Limb (tissue), 2 donors: Measurements from ENCODE around the gene TSPAN12.

Experiments used
- DNase-seq, 2 donors: peaks; one replicate each; pipeline ENCODE4 v3.0.0-alpha.2; 2016; ENCODE audit errors: extremely low spot score in 2 of 2

Gene TSPAN12

GRCh38 chr7:120760050-120760449 is 97.9 kb downstream of the TSPAN12 start:
- no peak for DNase-seq

- DNase-seq = no peak
Measured at GRCh38 chr7:120743128-120743527, 114.8 kb downstream of the TSPAN12 start.

GRCh38 chr7:120742372-120742771 is 115.6 kb downstream of the TSPAN12 start:
- DNase-seq = peak; percentile 23 to 42

- no peak for DNase-seq
Measured at GRCh38 chr7:120741371-120742042, 116.4 kb downstream of the TSPAN12 start.

GRCh38 chr7:120740348-120740747 is 117.6 kb downstream of the TSPAN12 start:
- peak in 1 of 2 donors; percentile 31 for DNase-seq

GRCh38 chr7:120738816-120739215 is 119.1 kb downstream of the TSPAN12 start:
- no peak for DNase-seq
